Measurements from ENCODE around the gene NCAM2.
"Not testable (repeated sequence)": the region's sequence is repeated elsewhere in the genome, so short reads cannot be mapped to it uniquely, and the experiment has no call there.

Gene NCAM2

DNA sequence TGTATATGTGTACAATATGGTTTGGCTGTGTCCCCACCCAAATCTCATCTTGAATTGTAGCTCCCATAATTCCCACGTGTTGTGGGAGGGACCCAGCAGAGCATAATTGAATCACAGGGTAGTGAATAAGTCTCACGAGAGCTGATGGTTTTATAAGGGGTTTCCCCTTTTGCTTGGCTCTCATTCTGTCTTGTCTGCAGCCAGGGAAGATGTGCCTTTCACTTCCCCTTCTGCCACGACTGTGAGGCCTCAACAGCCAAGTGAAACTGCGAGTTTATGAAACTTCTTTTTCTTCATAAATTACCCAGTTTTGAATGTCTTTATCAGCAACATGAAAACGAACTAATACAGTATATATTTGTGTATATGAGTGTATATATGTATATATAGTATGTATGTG lies 406.1 kb downstream of the NCAM2 start:
- H3K27me3 ChIP-seq (ENCODE audit: control insufficient read depth in 1 of 2, insufficient read depth in 2 of 2, low read length in 2 of 2); H3K36me3 ChIP-seq (ENCODE audit: insufficient read depth, low read length); H3K9me3 ChIP-seq (ENCODE audit: low read length); H3K27ac ChIP-seq (ENCODE audit: low read depth, low read length); H3K4me1 ChIP-seq (ENCODE audit: insufficient read depth, low read length); H3K9ac ChIP-seq (ENCODE audit: low read length); H3K4me3 ChIP-seq (ENCODE audit: low read depth in 1 of 2, low read length in 2 of 2): not testable (repeated sequence)

DNA sequence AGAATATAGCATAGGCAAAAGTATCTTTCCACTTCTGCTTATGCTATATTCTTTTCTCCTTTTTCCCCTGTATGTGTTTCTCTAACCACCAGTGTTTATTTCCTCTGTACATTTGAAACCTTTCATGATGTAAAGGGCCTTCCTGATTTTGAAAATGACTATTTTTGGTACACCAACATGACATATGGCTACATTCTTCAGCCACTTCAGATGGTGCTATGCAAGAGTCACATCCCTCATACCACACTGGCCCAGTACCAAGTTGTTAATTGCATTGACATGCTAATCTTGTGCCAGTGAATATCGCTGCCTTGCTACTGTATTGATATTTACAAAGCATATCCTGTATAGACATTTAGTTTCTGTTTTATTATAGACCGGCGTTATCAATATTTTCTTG lies 408.7 kb downstream of the NCAM2 start:
- no peak overlapping the region for H3K4me3 ChIP-seq (ENCODE audit: low read depth in 1 of 2, low read length in 2 of 2)
- no peaks in the 10 kb centered on the region for H3K9me3 ChIP-seq (ENCODE audit: low read length)
- H3K9ac ChIP-seq (ENCODE audit: low read length): no peak overlapping the region
- no peak overlapping the region for H3K27ac ChIP-seq (ENCODE audit: low read depth, low read length)
- no peaks in the 10 kb centered on the region for H3K4me1 ChIP-seq (ENCODE audit: insufficient read depth, low read length)
- no peaks in the 10 kb centered on the region for H3K36me3 ChIP-seq (ENCODE audit: insufficient read depth, low read length)
- H3K27me3 ChIP-seq (ENCODE audit: control insufficient read depth in 1 of 2, insufficient read depth in 2 of 2, low read length in 2 of 2): no peaks in the 10 kb centered on the region

DNA sequence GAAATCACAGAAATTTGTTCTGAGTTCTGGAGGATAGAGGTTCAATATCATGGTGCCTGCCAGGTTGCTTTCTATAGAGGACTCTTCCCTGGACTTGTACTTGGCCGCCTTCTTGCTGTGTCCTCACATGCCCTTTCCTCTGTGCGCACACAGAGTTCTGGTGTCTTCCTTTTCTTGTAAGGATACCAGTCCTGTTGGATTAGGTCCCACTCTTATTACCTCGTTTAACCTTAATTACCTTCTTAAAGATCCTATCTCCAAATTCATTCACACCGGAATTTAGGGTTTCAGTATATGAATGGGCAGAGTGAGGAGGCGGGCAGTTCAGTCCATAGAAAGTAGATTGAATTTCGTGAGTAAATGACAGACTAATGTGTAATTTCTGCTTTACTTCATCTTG lies 413.9 kb downstream of the NCAM2 start:
- Histone ChIP-seq H3K4me3 (ENCODE audit: low read depth in 1 of 2, low read length in 2 of 2) (no peak overlapping the region), H3K9me3 (ENCODE audit: low read length) (no peaks in the 10 kb centered on the region), H3K4me1 (ENCODE audit: insufficient read depth, low read length) (no peaks in the 10 kb centered on the region), H3K36me3 (ENCODE audit: insufficient read depth, low read length) (no peaks in the 10 kb centered on the region), H3K27ac (ENCODE audit: low read depth, low read length) (no peak overlapping the region), H3K9ac (ENCODE audit: low read length) (no peak overlapping the region), H3K27me3 (ENCODE audit: control insufficient read depth in 1 of 2, insufficient read depth in 2 of 2, low read length in 2 of 2) (no peaks in the 10 kb centered on the region)

DNA sequence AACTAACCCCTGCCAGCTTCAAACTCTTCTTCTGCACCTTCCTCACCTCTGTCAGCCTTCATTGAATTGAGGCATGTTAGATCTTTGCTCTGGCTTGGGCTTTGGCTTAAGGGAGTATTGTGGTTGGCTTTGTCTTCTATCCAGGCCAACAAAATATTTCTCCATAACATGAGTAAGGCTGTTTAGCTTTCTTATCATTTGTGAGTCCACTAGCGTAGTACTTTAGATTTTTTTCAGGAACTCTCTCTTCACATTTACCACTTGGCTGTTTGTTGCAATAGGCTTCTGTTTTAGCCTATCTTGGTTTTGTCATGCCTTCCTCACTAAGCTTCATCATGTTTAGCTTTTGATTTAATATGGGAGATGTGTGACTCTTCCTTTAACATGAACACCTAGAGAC lies 417.5 kb downstream of the NCAM2 start:
- Histone ChIP-seq H3K27ac (ENCODE audit: low read depth, low read length) (no peak overlapping the region), H3K27me3 (ENCODE audit: control insufficient read depth in 1 of 2, insufficient read depth in 2 of 2, low read length in 2 of 2) (no peaks in the 10 kb centered on the region), H3K4me1 (ENCODE audit: insufficient read depth, low read length) (no peaks in the 10 kb centered on the region), H3K9ac (ENCODE audit: low read length) (no peak overlapping the region), H3K9me3 (ENCODE audit: low read length) (no peaks in the 10 kb centered on the region), H3K36me3 (ENCODE audit: insufficient read depth, low read length) (no peaks in the 10 kb centered on the region), H3K4me3 (ENCODE audit: low read depth in 1 of 2, low read length in 2 of 2) (no peak overlapping the region)

GRCh38 chr21:21434944-21435343 lies 436.7 kb downstream of the NCAM2 start:
- Histone ChIP-seq H3K27ac (ENCODE audit: low read depth, low read length) (no peak overlapping the region), H3K27me3 (ENCODE audit: control insufficient read depth in 1 of 2, insufficient read depth in 2 of 2, low read length in 2 of 2) (no peaks in the 10 kb centered on the region), H3K9me3 (ENCODE audit: low read length) (no peaks in the 10 kb centered on the region), H3K4me3 (ENCODE audit: low read depth in 1 of 2, low read length in 2 of 2) (no peak overlapping the region), H3K4me1 (ENCODE audit: insufficient read depth, low read length) (no peaks in the 10 kb centered on the region), H3K36me3 (ENCODE audit: insufficient read depth, low read length) (no peaks in the 10 kb centered on the region), H3K9ac (ENCODE audit: low read length) (no peak overlapping the region)

DNA sequence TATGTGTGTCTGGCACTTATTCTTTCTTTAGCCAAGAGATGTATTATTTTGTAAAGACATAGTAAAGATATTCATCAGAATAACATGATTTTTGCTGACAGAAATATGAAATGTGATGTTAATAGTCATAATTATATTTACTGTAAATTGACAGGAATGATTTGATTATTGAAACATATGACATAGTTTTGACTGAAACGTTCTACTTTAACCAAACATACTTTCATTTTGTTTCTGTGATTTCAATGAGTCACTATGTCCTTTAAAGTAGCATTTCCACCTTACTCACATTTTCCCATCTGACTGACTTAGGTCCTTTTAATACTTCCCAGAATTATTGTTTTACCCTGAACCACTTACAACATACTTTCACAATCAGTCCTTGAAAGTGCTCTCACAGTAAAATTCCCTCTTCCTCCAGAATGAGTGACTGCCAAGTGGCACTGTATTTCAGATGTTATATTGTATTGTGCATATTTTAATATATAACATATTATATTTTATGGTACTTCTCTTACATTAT lies 437.9 kb downstream of the NCAM2 start:
- H3K9me3 ChIP-seq (ENCODE audit: low read length): no peaks in the 10 kb centered on the region
- no peaks in the 10 kb centered on the region for H3K27me3 ChIP-seq (ENCODE audit: control insufficient read depth in 1 of 2, insufficient read depth in 2 of 2, low read length in 2 of 2)
- H3K4me1 ChIP-seq (ENCODE audit: insufficient read depth, low read length): no peaks in the 10 kb centered on the region
- no peak overlapping the region for H3K9ac ChIP-seq (ENCODE audit: low read length)
- H3K4me3 ChIP-seq (ENCODE audit: low read depth in 1 of 2, low read length in 2 of 2): no peak overlapping the region
- H3K36me3 ChIP-seq (ENCODE audit: insufficient read depth, low read length): no peaks in the 10 kb centered on the region
- no peak overlapping the region for H3K27ac ChIP-seq (ENCODE audit: low read depth, low read length)

GRCh38 chr21:21439761-21440160 lies 441.6 kb downstream of the NCAM2 start:
- Histone ChIP-seq H3K27me3 (ENCODE audit: control insufficient read depth in 1 of 2, insufficient read depth in 2 of 2, low read length in 2 of 2) (no peaks in the 10 kb centered on the region), H3K4me1 (ENCODE audit: insufficient read depth, low read length) (no peaks in the 10 kb centered on the region), H3K4me3 (ENCODE audit: low read depth in 1 of 2, low read length in 2 of 2) (no peak overlapping the region), H3K27ac (ENCODE audit: low read depth, low read length) (no peak overlapping the region), H3K36me3 (ENCODE audit: insufficient read depth, low read length) (no peaks in the 10 kb centered on the region), H3K9ac (ENCODE audit: low read length) (no peak overlapping the region), H3K9me3 (ENCODE audit: low read length) (no peaks in the 10 kb centered on the region)

GRCh38 chr21:21457077-21457476 lies 458.9 kb downstream of the NCAM2 start:
- Histone ChIP-seq H3K27me3 (ENCODE audit: control insufficient read depth in 1 of 2, insufficient read depth in 2 of 2, low read length in 2 of 2) (no peaks in the 10 kb centered on the region), H3K27ac (ENCODE audit: low read depth, low read length) (no peak overlapping the region), H3K36me3 (ENCODE audit: insufficient read depth, low read length) (no peaks in the 10 kb centered on the region), H3K9me3 (ENCODE audit: low read length) (no peaks in the 10 kb centered on the region), H3K4me3 (ENCODE audit: low read depth in 1 of 2, low read length in 2 of 2) (no peak overlapping the region), H3K9ac (ENCODE audit: low read length) (no peak overlapping the region), H3K4me1 (ENCODE audit: insufficient read depth, low read length) (no peaks in the 10 kb centered on the region)

- no peaks in the 10 kb centered on the region for H3K4me1 ChIP-seq (ENCODE audit: insufficient read depth, low read length)
- H3K36me3 ChIP-seq (ENCODE audit: insufficient read depth, low read length): no peaks in the 10 kb centered on the region
- H3K27ac ChIP-seq (ENCODE audit: low read depth, low read length): no peak overlapping the region
- no peaks in the 10 kb centered on the region for H3K27me3 ChIP-seq (ENCODE audit: control insufficient read depth in 1 of 2, insufficient read depth in 2 of 2, low read length in 2 of 2)
- no peaks in the 10 kb centered on the region for H3K9me3 ChIP-seq (ENCODE audit: low read length)
- no peak overlapping the region for H3K9ac ChIP-seq (ENCODE audit: low read length)
- H3K4me3 ChIP-seq (ENCODE audit: low read depth in 1 of 2, low read length in 2 of 2): no peak overlapping the region
Observed at GRCh38 chr21:21458124-21458631, 460.0 kb downstream of the NCAM2 start.

GRCh38 chr21:21460979-21461378 lies 462.8 kb downstream of the NCAM2 start:
- Histone ChIP-seq H3K27ac (ENCODE audit: low read depth, low read length) (no peak overlapping the region), H3K9me3 (ENCODE audit: low read length) (no peaks in the 10 kb centered on the region), H3K36me3 (ENCODE audit: insufficient read depth, low read length) (no peaks in the 10 kb centered on the region), H3K27me3 (ENCODE audit: control insufficient read depth in 1 of 2, insufficient read depth in 2 of 2, low read length in 2 of 2) (no peaks in the 10 kb centered on the region), H3K9ac (ENCODE audit: low read length) (no peak overlapping the region), H3K4me3 (ENCODE audit: low read depth in 1 of 2, low read length in 2 of 2) (no peak overlapping the region), H3K4me1 (ENCODE audit: insufficient read depth, low read length) (no peaks in the 10 kb centered on the region)

- Histone ChIP-seq H3K4me3 (ENCODE audit: low read depth in 1 of 2, low read length in 2 of 2) (no peak overlapping the region), H3K27ac (ENCODE audit: low read depth, low read length) (no peak overlapping the region), H3K4me1 (ENCODE audit: insufficient read depth, low read length) (no peaks in the 10 kb centered on the region), H3K9me3 (ENCODE audit: low read length) (no peaks in the 10 kb centered on the region), H3K36me3 (ENCODE audit: insufficient read depth, low read length) (no peaks in the 10 kb centered on the region), H3K27me3 (ENCODE audit: control insufficient read depth in 1 of 2, insufficient read depth in 2 of 2, low read length in 2 of 2) (no peaks in the 10 kb centered on the region), H3K9ac (ENCODE audit: low read length) (no peak overlapping the region)
Observed at GRCh38 chr21:21463456-21463855, 465.2 kb downstream of the NCAM2 start.

GRCh38 chr21:21464684-21465083 lies 466.5 kb downstream of the NCAM2 start:
- H3K27me3 ChIP-seq (ENCODE audit: control insufficient read depth in 1 of 2, insufficient read depth in 2 of 2, low read length in 2 of 2): no peaks in the 10 kb centered on the region
- H3K27ac ChIP-seq (ENCODE audit: low read depth, low read length): no peak overlapping the region
- no peak overlapping the region for H3K9ac ChIP-seq (ENCODE audit: low read length)
- no peak overlapping the region for H3K4me3 ChIP-seq (ENCODE audit: low read depth in 1 of 2, low read length in 2 of 2)
- no peaks in the 10 kb centered on the region for H3K9me3 ChIP-seq (ENCODE audit: low read length)
- no peaks in the 10 kb centered on the region for H3K36me3 ChIP-seq (ENCODE audit: insufficient read depth, low read length)
- no peaks in the 10 kb centered on the region for H3K4me1 ChIP-seq (ENCODE audit: insufficient read depth, low read length)
